A549 (cell line): Measurements from ENCODE around the gene TRIP11.

Experiments used
- EP300 ChIP-seq, 2 experiments: fragments of >200 bp; sonication (Bioruptor Twin); formaldehyde crosslinking; IDR thresholded peaks; 2 replicates in 1 of 2; 3 replicates in 1 of 2; pipeline ENCODE4 v1.6.1; 2016 to 2017
- MYC ChIP-seq: IDR thresholded peaks from 2 replicates; pipeline ENCODE4 v1.6.1; 2012; ENCODE audit warnings: mild to moderate bottlenecking, inconsistent platforms, low read length, improper control_type of control experiment, borderline replicate concordance
- RFX5 ChIP-seq: fragments of 450-650 bp; IDR thresholded peaks from 2 replicates; pipeline ENCODE4 v1.7.1; 2014; ENCODE audit warnings: antibody characterized with exemption, mild to moderate bottlenecking, moderate library complexity
- SMC3 ChIP-seq: fragments of >200 bp; sonication (Bioruptor Twin); formaldehyde crosslinking; IDR thresholded peaks from 3 replicates; pipeline ENCODE4 v1.6.1; 2018; ENCODE audit warnings: inconsistent platforms
- TF ChIP-seq, protein P1 (sequence below): fragments of >200 bp; sonication (Bioruptor Twin); formaldehyde crosslinking; IDR thresholded peaks from 3 replicates; pipeline ENCODE4 v1.5.1; 2016

DNA sequence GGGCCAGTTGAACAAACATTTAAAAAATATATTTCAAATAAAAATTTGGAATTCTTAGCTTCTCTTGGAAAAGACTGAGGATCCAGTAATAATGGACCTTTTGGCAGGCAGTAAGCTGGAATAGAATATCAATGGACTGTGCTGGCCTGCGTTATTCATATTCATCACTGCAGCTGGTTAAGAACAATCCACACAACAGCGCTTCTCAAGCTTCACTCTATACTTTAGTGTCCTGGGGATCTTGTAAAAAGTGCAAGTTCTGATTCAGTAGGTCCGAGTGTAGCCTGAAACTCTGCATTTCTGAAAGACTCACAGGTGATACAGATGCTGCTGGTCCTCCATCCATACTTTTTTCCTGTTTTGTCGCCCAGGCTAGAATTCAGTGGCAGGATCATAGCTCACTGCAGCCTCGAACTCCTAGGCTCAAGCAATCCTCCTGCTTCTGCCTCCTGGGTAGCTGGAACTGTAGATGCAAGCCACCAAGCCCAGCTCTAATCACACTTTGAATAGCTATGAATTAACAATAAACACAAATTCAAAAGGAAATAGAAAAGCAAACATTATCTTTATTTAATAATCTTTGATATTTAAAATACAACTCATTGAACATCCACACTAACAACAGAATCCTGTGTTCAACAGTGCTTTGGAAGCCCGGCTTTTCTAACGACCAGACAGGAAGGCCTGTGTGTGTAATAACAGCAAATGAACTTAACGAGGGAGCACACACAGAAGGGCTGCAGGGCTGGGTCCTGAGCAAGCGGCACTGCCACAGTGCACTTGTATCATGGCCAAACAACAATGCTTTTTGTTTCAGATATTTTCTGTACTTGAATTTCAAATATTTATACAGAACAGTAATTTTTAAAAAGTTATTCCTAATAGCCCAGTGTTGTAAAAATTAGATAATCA, 18.4 kb upstream of the TRIP11 start:
- TF ChIP-seq, protein P1, sequence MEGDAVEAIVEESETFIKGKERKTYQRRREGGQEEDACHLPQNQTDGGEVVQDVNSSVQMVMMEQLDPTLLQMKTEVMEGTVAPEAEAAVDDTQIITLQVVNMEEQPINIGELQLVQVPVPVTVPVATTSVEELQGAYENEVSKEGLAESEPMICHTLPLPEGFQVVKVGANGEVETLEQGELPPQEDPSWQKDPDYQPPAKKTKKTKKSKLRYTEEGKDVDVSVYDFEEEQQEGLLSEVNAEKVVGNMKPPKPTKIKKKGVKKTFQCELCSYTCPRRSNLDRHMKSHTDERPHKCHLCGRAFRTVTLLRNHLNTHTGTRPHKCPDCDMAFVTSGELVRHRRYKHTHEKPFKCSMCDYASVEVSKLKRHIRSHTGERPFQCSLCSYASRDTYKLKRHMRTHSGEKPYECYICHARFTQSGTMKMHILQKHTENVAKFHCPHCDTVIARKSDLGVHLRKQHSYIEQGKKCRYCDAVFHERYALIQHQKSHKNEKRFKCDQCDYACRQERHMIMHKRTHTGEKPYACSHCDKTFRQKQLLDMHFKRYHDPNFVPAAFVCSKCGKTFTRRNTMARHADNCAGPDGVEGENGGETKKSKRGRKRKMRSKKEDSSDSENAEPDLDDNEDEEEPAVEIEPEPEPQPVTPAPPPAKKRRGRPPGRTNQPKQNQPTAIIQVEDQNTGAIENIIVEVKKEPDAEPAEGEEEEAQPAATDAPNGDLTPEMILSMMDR, result no peak
- no peak for TF ChIP-seq MYC
- no peak for TF ChIP-seq RFX5
- TF ChIP-seq EP300 (IDR thresholded peaks at IDR 0.05), result no peak
- no peak for TF ChIP-seq SMC3
